Measurements from ENCODE around the gene GDPGP1.

GRCh38 chr15:90213122-90213817, 20.7 kb upstream of the GDPGP1 start:
- TF ChIP-seq, protein P1, sequence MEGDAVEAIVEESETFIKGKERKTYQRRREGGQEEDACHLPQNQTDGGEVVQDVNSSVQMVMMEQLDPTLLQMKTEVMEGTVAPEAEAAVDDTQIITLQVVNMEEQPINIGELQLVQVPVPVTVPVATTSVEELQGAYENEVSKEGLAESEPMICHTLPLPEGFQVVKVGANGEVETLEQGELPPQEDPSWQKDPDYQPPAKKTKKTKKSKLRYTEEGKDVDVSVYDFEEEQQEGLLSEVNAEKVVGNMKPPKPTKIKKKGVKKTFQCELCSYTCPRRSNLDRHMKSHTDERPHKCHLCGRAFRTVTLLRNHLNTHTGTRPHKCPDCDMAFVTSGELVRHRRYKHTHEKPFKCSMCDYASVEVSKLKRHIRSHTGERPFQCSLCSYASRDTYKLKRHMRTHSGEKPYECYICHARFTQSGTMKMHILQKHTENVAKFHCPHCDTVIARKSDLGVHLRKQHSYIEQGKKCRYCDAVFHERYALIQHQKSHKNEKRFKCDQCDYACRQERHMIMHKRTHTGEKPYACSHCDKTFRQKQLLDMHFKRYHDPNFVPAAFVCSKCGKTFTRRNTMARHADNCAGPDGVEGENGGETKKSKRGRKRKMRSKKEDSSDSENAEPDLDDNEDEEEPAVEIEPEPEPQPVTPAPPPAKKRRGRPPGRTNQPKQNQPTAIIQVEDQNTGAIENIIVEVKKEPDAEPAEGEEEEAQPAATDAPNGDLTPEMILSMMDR (IDR thresholded peaks at IDR 0.05; ENCODE audit: poor library complexity, severe bottlenecking) = no peak
- TF ChIP-seq MXI1 (conservative IDR thresholded peaks at IDR 0.05; ENCODE audit: poor library complexity, severe bottlenecking) (no peak), EZH2 (IDR thresholded peaks at IDR 0.05; ENCODE audit: borderline replicate concordance, insufficient read depth, low read length, poor library complexity, severe bottlenecking) (no peak), SMC3 (conservative IDR thresholded peaks at IDR 0.05; ENCODE audit: poor library complexity) (no peak), EP300 (conservative IDR thresholded peaks at IDR 0.05; ENCODE audit: poor library complexity, severe bottlenecking) (no peak), POLR2AphosphoS5 (IDR thresholded peaks at IDR 0.05) (no peak), RAD21 (conservative IDR thresholded peaks at IDR 0.05) (no peak), REST (IDR thresholded peaks at IDR 0.05; ENCODE audit: borderline replicate concordance) (no peak), TAF1 (IDR thresholded peaks at IDR 0.05; ENCODE audit: low read depth) (no peak)

All from neural cell (in vitro differentiated cells).